Neural crest cell (in vitro differentiated cells): Measurements from ENCODE around the gene OSBPL10. TPM values are rescaled to one million over a fixed set of nuclear protein-coding genes. Genes with fewer than 3 reads are reported as not detected.

Source experiments
- DNase-seq: peaks from one replicate; pipeline ENCODE4 v3.0.0; 2021; ENCODE audit warnings: low read depth, mixed read lengths, low spot score
- H3K27ac Mint-ChIP-seq: one replicate; pipeline ENCODE4 v1.8.0; 2021; ENCODE audit warnings: mild to moderate bottlenecking, mixed read lengths; ENCODE audit not compliant: unreplicated experiment
- H3K27me3 Mint-ChIP-seq: 2 replicates; pipeline ENCODE4 v1.8.0; 2021; ENCODE audit warnings: low read depth, mild to moderate bottlenecking, mixed read lengths
- H3K36me3 Mint-ChIP-seq: 2 replicates; pipeline ENCODE4 v1.8.0; 2021; ENCODE audit warnings: low read depth, mild to moderate bottlenecking, mixed read lengths
- H3K4me1 Mint-ChIP-seq: 2 replicates; pipeline ENCODE4 v1.8.0; 2021; ENCODE audit warnings: mixed read lengths
- H3K4me3 Mint-ChIP-seq: one replicate; pipeline ENCODE4 v1.8.0; 2021; ENCODE audit warnings: mild to moderate bottlenecking, mixed read lengths
- H3K9me3 Mint-ChIP-seq: 2 replicates; pipeline ENCODE4 v1.8.0; 2021; ENCODE audit warnings: mixed read lengths
- CTCF ChIP-seq: fragments of 200-600 bp; sonication (generic); conservative IDR thresholded peaks from 2 replicates; pipeline ENCODE4 v1.5.0; 2021; ENCODE audit warnings: antibody characterized with exemption, mild to moderate bottlenecking
- total RNA-seq: library from RNA; stranded (reverse); gene quantifications from 2 replicates; pipeline ENCODE4 v1.2.1, GENCODE V29; 2021

The OSBPL10 gene
- total RNA-seq, 1 donor from 2014 or later, result 18.7 TPM

GRCh38 chr3:31906182-31906581, 74.9 kb downstream of the OSBPL10 start:
- no peaks in the 10 kb centered on the region for H3K9me3 Mint-ChIP-seq
- H3K27me3 Mint-ChIP-seq, result no peaks in the 10 kb centered on the region
- no peak overlapping the region for H3K27ac Mint-ChIP-seq
- no peaks in the 10 kb centered on the region for H3K36me3 Mint-ChIP-seq
- H3K4me1 Mint-ChIP-seq, result peaks cover 18% of the 10 kb centered on the region
- no peak overlapping the region for H3K4me3 Mint-ChIP-seq
- no peak for DNase-seq
- no peak for TF ChIP-seq CTCF

DNA sequence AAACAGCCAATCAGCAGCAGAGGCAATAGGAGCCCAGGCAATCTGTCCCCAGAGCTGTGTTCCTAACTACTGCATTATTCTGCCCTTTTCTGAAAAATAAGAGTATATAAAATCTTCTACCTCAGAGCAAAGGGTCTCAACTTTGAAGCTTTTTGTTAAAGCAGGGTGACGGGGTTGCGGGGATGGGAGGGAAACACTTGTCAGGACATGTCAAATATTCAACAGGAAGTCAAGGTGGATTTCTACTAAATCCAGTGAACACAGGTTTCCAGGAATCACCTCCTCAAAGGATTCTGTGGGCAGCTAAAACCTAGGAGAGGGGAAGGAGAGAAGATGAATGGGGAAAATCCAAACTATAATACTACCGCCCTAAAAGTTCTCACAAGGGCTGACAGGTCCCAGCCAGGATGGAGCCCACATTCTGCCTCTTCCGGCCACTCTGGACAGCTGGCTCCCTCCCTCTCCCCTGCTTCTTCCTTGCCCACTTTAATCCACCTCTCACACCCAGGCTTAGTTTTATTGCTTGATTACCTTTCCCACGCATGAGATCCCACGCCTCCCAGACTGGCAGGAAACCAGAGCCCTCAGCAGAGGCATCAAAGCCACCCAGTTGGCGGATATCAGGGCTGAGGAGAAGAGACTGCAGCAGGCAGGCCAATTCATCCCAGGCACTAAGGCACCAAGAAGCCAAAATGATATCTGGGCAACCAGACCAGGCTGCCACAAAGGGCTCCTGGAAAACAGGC, 77.2 kb downstream of the OSBPL10 start:
- no peak overlapping the region for H3K27ac Mint-ChIP-seq
- no peak for DNase-seq
- TF ChIP-seq CTCF, result no peak
- no peak overlapping the region for H3K4me3 Mint-ChIP-seq
- H3K9me3 Mint-ChIP-seq, result no peaks in the 10 kb centered on the region
- no peaks in the 10 kb centered on the region for H3K27me3 Mint-ChIP-seq
- peaks cover 26% of the 10 kb centered on the region for H3K4me1 Mint-ChIP-seq
- no peaks in the 10 kb centered on the region for H3K36me3 Mint-ChIP-seq

GRCh38 chr3:31900583-31900982, 80.5 kb downstream of the OSBPL10 start:
- no peaks in the 10 kb centered on the region for H3K36me3 Mint-ChIP-seq
- no peak overlapping the region for H3K4me3 Mint-ChIP-seq
- no peak for TF ChIP-seq CTCF
- peaks cover 26% of the 10 kb centered on the region for H3K4me1 Mint-ChIP-seq
- no peak for DNase-seq
- peak overlapping the region; percentile 53 for H3K27ac Mint-ChIP-seq
- H3K27me3 Mint-ChIP-seq, result no peaks in the 10 kb centered on the region
- no peaks in the 10 kb centered on the region for H3K9me3 Mint-ChIP-seq

DNA sequence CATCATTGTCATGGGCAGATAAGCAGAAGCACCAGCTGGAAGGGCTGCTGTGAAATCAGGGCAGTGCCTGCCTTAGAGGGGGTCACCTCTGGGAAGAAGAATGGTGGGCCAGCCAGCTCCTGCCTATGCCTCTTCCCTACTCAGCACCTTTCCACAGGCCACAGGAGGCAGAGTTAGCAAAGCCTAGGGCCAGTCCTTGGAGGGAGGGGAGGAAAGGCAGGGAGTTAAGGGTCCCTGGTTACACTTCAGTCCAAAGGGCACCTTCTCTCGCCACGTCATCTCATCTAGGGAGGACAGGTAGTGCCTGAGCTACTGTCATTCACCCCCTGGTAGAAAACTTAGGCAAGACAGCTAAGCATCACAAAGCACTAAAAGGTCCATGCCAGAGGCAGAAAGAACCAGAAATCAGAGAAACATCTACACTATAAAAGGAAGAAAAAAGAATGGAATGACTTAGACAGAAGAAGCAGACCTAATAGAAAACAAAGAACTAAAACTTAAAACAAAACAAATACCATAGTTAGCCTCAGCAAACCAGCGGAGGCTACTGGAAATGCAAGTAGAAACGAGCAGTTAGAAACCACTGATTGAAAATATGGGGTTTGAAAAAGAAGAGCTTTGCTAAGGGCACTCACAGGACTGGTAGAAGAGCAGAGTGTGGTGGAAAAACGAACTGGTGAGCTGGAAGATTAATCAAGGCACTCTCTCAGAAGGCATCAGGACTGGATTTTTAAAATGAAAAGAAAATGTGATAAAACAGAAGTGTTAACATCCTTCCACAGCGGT, 84.2 kb downstream of the OSBPL10 start:
- no peak for DNase-seq
- Mint-ChIP-seq H3K27ac (no peak overlapping the region), H3K27me3 (no peaks in the 10 kb centered on the region), H3K36me3 (no peaks in the 10 kb centered on the region), H3K9me3 (no peaks in the 10 kb centered on the region), H3K4me3 (no peak overlapping the region), H3K4me1 (peaks cover 11% of the 10 kb centered on the region)
- TF ChIP-seq CTCF, result no peak

DNA sequence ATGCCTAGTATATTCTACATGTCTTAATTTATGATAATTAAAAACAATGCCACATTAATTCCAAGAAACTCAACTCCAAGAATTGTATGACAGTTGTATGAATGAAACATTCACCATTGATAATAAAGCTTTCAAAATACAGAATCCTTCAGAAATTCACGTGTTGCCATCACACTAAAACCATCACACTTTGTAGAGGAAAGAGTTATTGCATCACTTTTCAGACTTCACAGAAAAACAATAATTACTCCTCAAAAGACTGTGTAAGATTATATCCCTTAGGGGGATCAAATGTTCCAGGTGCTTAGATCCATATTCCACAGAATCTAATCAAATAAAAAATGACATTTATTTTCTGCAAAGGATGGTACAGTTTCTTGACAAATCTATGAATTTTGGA, 85.0 kb downstream of the OSBPL10 start:
- Mint-ChIP-seq H3K36me3 (no peaks in the 10 kb centered on the region), H3K27ac (no peak overlapping the region), H3K4me1 (peaks cover 6% of the 10 kb centered on the region), H3K9me3 (no peaks in the 10 kb centered on the region), H3K4me3 (no peak overlapping the region), H3K27me3 (no peaks in the 10 kb centered on the region)
- TF ChIP-seq CTCF, result no peak
- DNase-seq, result no peak
